ENCODE data around the gene TMPO. TPM values are rescaled to one million over a fixed set of nuclear protein-coding genes. Genes with fewer than 3 reads are reported as not detected.

Gene TMPO
- total RNA-seq, 3 donors from 2014 or later (not counting 1 experiment from before 2014, with no cell fraction given), result 72.8 to 89.4 (median 85.5) TPM

DNA sequence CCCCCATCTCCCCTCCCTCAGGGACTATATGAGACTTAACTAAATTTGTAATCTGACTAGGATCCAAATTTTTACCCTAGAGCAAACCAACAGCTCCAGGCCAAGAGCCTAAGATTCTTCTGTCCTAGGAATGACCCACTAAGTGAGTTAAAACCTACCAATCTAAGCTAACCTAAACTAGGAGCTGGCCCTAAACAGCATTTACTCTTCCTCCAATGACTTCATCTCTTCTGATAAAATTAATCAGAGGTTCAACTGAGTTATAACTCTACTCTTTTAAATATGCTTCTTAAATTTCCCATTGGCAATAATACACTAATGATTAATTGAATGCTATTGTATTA is 39.9 kb upstream of the TMPO start:
- TF ChIP-seq, protein P1, sequence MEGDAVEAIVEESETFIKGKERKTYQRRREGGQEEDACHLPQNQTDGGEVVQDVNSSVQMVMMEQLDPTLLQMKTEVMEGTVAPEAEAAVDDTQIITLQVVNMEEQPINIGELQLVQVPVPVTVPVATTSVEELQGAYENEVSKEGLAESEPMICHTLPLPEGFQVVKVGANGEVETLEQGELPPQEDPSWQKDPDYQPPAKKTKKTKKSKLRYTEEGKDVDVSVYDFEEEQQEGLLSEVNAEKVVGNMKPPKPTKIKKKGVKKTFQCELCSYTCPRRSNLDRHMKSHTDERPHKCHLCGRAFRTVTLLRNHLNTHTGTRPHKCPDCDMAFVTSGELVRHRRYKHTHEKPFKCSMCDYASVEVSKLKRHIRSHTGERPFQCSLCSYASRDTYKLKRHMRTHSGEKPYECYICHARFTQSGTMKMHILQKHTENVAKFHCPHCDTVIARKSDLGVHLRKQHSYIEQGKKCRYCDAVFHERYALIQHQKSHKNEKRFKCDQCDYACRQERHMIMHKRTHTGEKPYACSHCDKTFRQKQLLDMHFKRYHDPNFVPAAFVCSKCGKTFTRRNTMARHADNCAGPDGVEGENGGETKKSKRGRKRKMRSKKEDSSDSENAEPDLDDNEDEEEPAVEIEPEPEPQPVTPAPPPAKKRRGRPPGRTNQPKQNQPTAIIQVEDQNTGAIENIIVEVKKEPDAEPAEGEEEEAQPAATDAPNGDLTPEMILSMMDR (IDR thresholded peaks at IDR 0.05), result no peak
- Mint-ChIP-seq H3K9me3 (no peaks in the 10 kb centered on the region), H3K27me3 (ENCODE audit: low read depth in 2 of 2) (peaks cover 0 to 2% of the 10 kb centered on the region in 2 donors), H3K4me1 (no peaks in the 10 kb centered on the region), H3K36me3 (no peaks in the 10 kb centered on the region), H3K4me3 (no peak overlapping the region), H3K27ac (no peak overlapping the region)
- ATAC-seq, result no peak
- intact Hi-C loops (cut with micrococcal nuclease), result no loop called here
- Histone ChIP-seq H3K9me3 (ENCODE audit: control insufficient read depth, insufficient read depth, low read length) (no peaks in the 10 kb centered on the region), H3K4me1 (ENCODE audit: control insufficient read depth, insufficient read depth, low read length) (no peaks in the 10 kb centered on the region), H3K36me3 (ENCODE audit: control insufficient read depth, insufficient read depth, low read length) (no peaks in the 10 kb centered on the region), H3K4me3 (ENCODE audit: low read length) (no peak overlapping the region), H3K27ac (ENCODE audit: low read length) (no peak overlapping the region), H3K27me3 (ENCODE audit: control insufficient read depth, insufficient read depth, low read length) (no peaks in the 10 kb centered on the region)
- no peak for DNase-seq

DNA sequence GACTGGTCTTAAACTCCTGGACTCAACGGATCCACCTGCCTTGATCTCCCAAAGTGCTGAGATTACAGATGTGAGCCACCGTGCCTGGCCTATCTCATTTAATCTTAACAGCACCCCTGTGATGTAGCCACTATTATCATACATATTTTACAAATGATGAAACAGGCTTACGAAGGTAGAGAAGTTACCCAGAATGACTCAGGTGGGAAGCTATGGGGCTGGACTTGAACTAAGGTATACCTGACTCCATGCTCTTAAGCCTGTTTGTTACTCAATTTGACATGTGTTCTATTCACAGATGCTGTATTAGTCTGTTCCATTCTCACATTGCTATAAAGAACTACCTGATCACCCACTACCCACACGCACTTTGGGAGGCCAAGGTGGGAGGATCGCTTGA is 36.8 kb upstream of the TMPO start:
- ATAC-seq (no peak), DNase-seq (no peak)
- Histone ChIP-seq H3K36me3 (ENCODE audit: control insufficient read depth, insufficient read depth, low read length) (no peaks in the 10 kb centered on the region), H3K27me3 (ENCODE audit: control insufficient read depth, insufficient read depth, low read length) (no peaks in the 10 kb centered on the region), H3K4me3 (ENCODE audit: low read length) (no peak overlapping the region), H3K9me3 (ENCODE audit: control insufficient read depth, insufficient read depth, low read length) (no peaks in the 10 kb centered on the region), H3K27ac (ENCODE audit: low read length) (no peak overlapping the region), H3K4me1 (ENCODE audit: control insufficient read depth, insufficient read depth, low read length) (no peaks in the 10 kb centered on the region)
- TF ChIP-seq, protein P1 (IDR thresholded peaks at IDR 0.05), result no peak
- no peak overlapping the region for H3K4me3 Mint-ChIP-seq
- intact Hi-C loops (cut with micrococcal nuclease), result no loop called here
- no peaks in the 10 kb centered on the region for H3K9me3 Mint-ChIP-seq
- no peaks in the 10 kb centered on the region for H3K4me1 Mint-ChIP-seq
- no peaks in the 10 kb centered on the region for H3K36me3 Mint-ChIP-seq
- 98% methylated on average over 5 of the region's 5 CpGs for WGBS (ENCODE audit: insufficient coverage)
- H3K27me3 Mint-ChIP-seq (ENCODE audit: low read depth in 2 of 2), result peaks cover 0 to 2% of the 10 kb centered on the region in 2 donors
- no peak overlapping the region for H3K27ac Mint-ChIP-seq

GRCh38 chr12:98483621-98484503 is 31.5 kb upstream of the TMPO start:
- no peak overlapping the region for H3K4me3 Mint-ChIP-seq
- no peak for ATAC-seq
- no peaks in the 10 kb centered on the region for H3K36me3 ChIP-seq (ENCODE audit: control insufficient read depth, insufficient read depth, low read length)

More at GRCh38 chr12:98483621-98484503, 31.5 kb upstream of the TMPO start:
- no peak overlapping the region for H3K27ac ChIP-seq (ENCODE audit: low read length)
- TF ChIP-seq, protein P1 (IDR thresholded peaks at IDR 0.05), result no peak
- H3K36me3 Mint-ChIP-seq, result no peaks in the 10 kb centered on the region
- H3K4me1 ChIP-seq (ENCODE audit: control insufficient read depth, insufficient read depth, low read length), result no peaks in the 10 kb centered on the region
- DNase-seq, result no peak
- H3K9me3 ChIP-seq (ENCODE audit: control insufficient read depth, insufficient read depth, low read length), result no peaks in the 10 kb centered on the region
- H3K27me3 Mint-ChIP-seq (ENCODE audit: low read depth in 2 of 2), result peaks cover 2 to 8% of the 10 kb centered on the region in 2 donors
- no peaks in the 10 kb centered on the region for H3K27me3 ChIP-seq (ENCODE audit: control insufficient read depth, insufficient read depth, low read length)
- H3K4me3 ChIP-seq (ENCODE audit: low read length), result no peak overlapping the region
- intact Hi-C loops (cut with micrococcal nuclease), result no loop called here
- 93% methylated on average over 5 of the region's 7 CpGs for WGBS (ENCODE audit: insufficient coverage)
- no peaks in the 10 kb centered on the region for H3K9me3 Mint-ChIP-seq
- no peaks in the 10 kb centered on the region for H3K4me1 Mint-ChIP-seq
- H3K27ac Mint-ChIP-seq, result no peak overlapping the region
